H1 (cell line): ENCODE data around the gene RMC1. TPM values are rescaled to one million over a fixed set of nuclear protein-coding genes. Genes with fewer than 3 reads are reported as not detected.

ENCODE experiments used
- CTCF ChIA-PET: fragments of 300-600 bp; sonication (Branson Sonifier 250); formaldehyde crosslinking; loops from one replicate; lab custom pipeline; 2021; ENCODE audit not compliant: partially characterized antibody; lab: Charles Lee
- POLR2A ChIA-PET: fragments of 300-600 bp; sonication (Branson Sonifier 250); formaldehyde crosslinking; loops from one replicate; lab custom pipeline; 2021; ENCODE audit warnings: inconsistent platforms; ENCODE audit not compliant: partially characterized antibody; lab: Charles Lee
- DNase-seq, 2 experiments: peaks; one replicate each; pipeline versions ENCODE4 v3.0.0 to v3.0.0-alpha.2; 2010 to 2022; ENCODE audit warnings: low spot score in 2 of 2, low read depth in 1 of 2, mixed read lengths in 1 of 2
- FAIRE-seq: peaks from 2 replicates; lab custom pipeline; 2011; peaks lifted over from hg19 to GRCh38; lab: Jason Lieb, UNC
- H2AFZ ChIP-seq: 2 replicates; pipeline ENCODE4 v1.8.1; 2012; ENCODE audit warnings: low read length, inconsistent platforms
- H2AK5ac ChIP-seq: 2 replicates; pipeline ENCODE4 v1.6.1; 2013; ENCODE audit warnings: low read depth, low read length
- H2BK120ac ChIP-seq: replicated peaks from 2 replicates; pipeline ENCODE3; 2013; ENCODE audit warnings: low read depth, low read length, inconsistent platforms
- H2BK12ac ChIP-seq: 2 replicates; pipeline ENCODE4 v1.6.1; 2013; ENCODE audit warnings: low read depth, low read length
- H2BK15ac ChIP-seq: 2 replicates; pipeline ENCODE4 v1.6.1; 2013; ENCODE audit warnings: low read length
- H2BK20ac ChIP-seq: 2 replicates; pipeline ENCODE4 v1.6.1; 2013; ENCODE audit warnings: low read length
- H2BK5ac ChIP-seq: 2 replicates; pipeline ENCODE4 v1.6.1; 2013; ENCODE audit warnings: low read depth, low read length
- H3K14ac ChIP-seq: 2 replicates; pipeline ENCODE4 v1.6.1; 2013; ENCODE audit warnings: inconsistent platforms; ENCODE audit not compliant: insufficient read length
- H3K18ac ChIP-seq: 2 replicates; pipeline ENCODE4 v1.6.1; 2013; ENCODE audit warnings: low read length; ENCODE audit errors: extremely low read depth
- H3K23ac ChIP-seq: 2 replicates; pipeline ENCODE4 v1.6.1; 2013; ENCODE audit warnings: inconsistent platforms; ENCODE audit not compliant: insufficient read length
- H3K23me2 ChIP-seq: 2 replicates; pipeline ENCODE4 v1.6.1; 2013; ENCODE audit warnings: low read depth, low read length
- H3K27ac ChIP-seq: 2 replicates; pipeline ENCODE4 v1.6.1; 2011; ENCODE audit warnings: low read depth, low read length, inconsistent platforms
- H3K27me3 ChIP-seq, 4 experiments: replicated peaks in 1 of 4; 1 replicate in 1 of 4; 2 replicates in 3 of 4; pipeline versions ENCODE4 v1.6.1 to v1.8.1; 2011 to 2013; ENCODE audit warnings: low read length in 3 of 4, mild to moderate bottlenecking in 3 of 4, inconsistent platforms in 2 of 4, mixed read lengths in 2 of 4, moderate library complexity in 1 of 4; ENCODE audit not compliant: control insufficient read depth in 3 of 4, insufficient read depth in 3 of 4; ENCODE audit errors: extremely low read depth in 1 of 4
- H3K36me3 ChIP-seq, 4 experiments: 2 replicates each; pipeline versions ENCODE4 v1.6.1 to v1.8.1; 2011 to 2013; ENCODE audit warnings: mild to moderate bottlenecking in 4 of 4, low read length in 3 of 4, moderate library complexity in 2 of 4, control low read depth in 1 of 4, inconsistent platforms in 1 of 4; ENCODE audit not compliant: insufficient read depth in 4 of 4, control insufficient read depth in 2 of 4
- H3K4ac ChIP-seq: replicated peaks from 2 replicates; pipeline ENCODE3; 2013; ENCODE audit warnings: low read length, low read depth, mixed read lengths, inconsistent platforms; ENCODE audit not compliant: insufficient read length
- H3K4me1 ChIP-seq, 4 experiments: replicated peaks in 1 of 4; 1 replicate in 1 of 4; 2 replicates in 3 of 4; pipeline versions ENCODE4 v1.6.1 to v1.8.1; 2011 to 2013; ENCODE audit warnings: low read length in 3 of 4, inconsistent platforms in 2 of 4, mixed read lengths in 1 of 4; ENCODE audit not compliant: insufficient read depth in 4 of 4, control insufficient read depth in 3 of 4
- H3K4me2 ChIP-seq, 2 experiments: 2 replicates each; pipeline versions ENCODE4 v1.6.1 to v1.8.1; 2011 to 2013; ENCODE audit warnings: low read depth in 2 of 2, low read length in 2 of 2, control low read depth in 1 of 2, inconsistent platforms in 1 of 2, mild to moderate bottlenecking in 1 of 2; ENCODE audit not compliant: insufficient read depth in 1 of 2
- H3K4me3 ChIP-seq, 4 experiments: fragments of 200-600, 300-600 bp in 1 of 4; sonication (generic), shearing (Covaris generic), sonication (Bioruptor Twin) in 1 of 4; 2 replicates each; pipeline versions ENCODE4 v1.5.1 to v1.8.1; 2011 to 2016; ENCODE audit warnings: low read length in 4 of 4, low read depth in 3 of 4, control low read depth in 2 of 4, inconsistent platforms in 2 of 4, mild to moderate bottlenecking in 2 of 4, mixed read lengths in 1 of 4, moderate library complexity in 1 of 4; ENCODE audit not compliant: insufficient read depth in 2 of 4; ENCODE audit errors: extremely low read depth in 1 of 4
- H3K56ac ChIP-seq: replicated peaks from 2 replicates; pipeline ENCODE3; 2013; ENCODE audit warnings: low read depth, mild to moderate bottlenecking, mixed read lengths, low read length, inconsistent platforms; ENCODE audit not compliant: insufficient read length
- H3K79me1 ChIP-seq: 2 replicates; pipeline ENCODE4 v1.6.1; 2013; ENCODE audit warnings: low read depth, low read length, control low read depth
- H3K79me2 ChIP-seq, 2 experiments: 2 replicates each; pipeline versions ENCODE4 v1.6.1 to v1.8.1; 2012 to 2013; ENCODE audit warnings: low read length in 2 of 2, mild to moderate bottlenecking in 2 of 2, inconsistent platforms in 1 of 2; ENCODE audit not compliant: insufficient read depth in 2 of 2, control insufficient read depth in 1 of 2
- H3K9ac ChIP-seq, 4 experiments: replicated peaks in 1 of 4; 1 replicate in 1 of 4; 2 replicates in 3 of 4; pipeline versions ENCODE4 v1.6.1 to v1.8.1; 2011 to 2013; ENCODE audit warnings: low read depth in 3 of 4, low read length in 3 of 4, control low read depth in 2 of 4, mild to moderate bottlenecking in 2 of 4, moderate library complexity in 2 of 4, inconsistent platforms in 1 of 4; ENCODE audit errors: extremely low read depth in 1 of 4
- H3K9me3 ChIP-seq, 2 experiments: 2 replicates each; pipeline versions ENCODE4 v1.6.1 to v1.8.1; 2012 to 2013; ENCODE audit warnings: mild to moderate bottlenecking in 2 of 2, moderate library complexity in 2 of 2, control low read depth in 1 of 2, inconsistent platforms in 1 of 2, low read depth in 1 of 2, low read length in 1 of 2, mixed read lengths in 1 of 2; ENCODE audit not compliant: insufficient read depth in 2 of 2
- H4K20me1 ChIP-seq, 2 experiments: replicated peaks in 1 of 2; 2 replicates each; pipeline versions ENCODE3 to v1.8.1; 2011 to 2013; ENCODE audit warnings: inconsistent platforms in 2 of 2, low read length in 2 of 2, mild to moderate bottlenecking in 1 of 2; ENCODE audit not compliant: insufficient read depth in 2 of 2, control insufficient read depth in 1 of 2
- H4K5ac ChIP-seq: 2 replicates; pipeline ENCODE4 v1.6.1; 2013; ENCODE audit warnings: low read length, low read depth, mixed read lengths, inconsistent platforms; ENCODE audit not compliant: insufficient read length
- H4K8ac ChIP-seq: 2 replicates; pipeline ENCODE4 v1.8.0; 2013; ENCODE audit warnings: mild to moderate bottlenecking, moderate library complexity, low read length, inconsistent platforms; ENCODE audit not compliant: insufficient read depth; ENCODE audit errors: extremely low read depth
- H4K91ac ChIP-seq: replicated peaks from 2 replicates; pipeline ENCODE3; 2013; ENCODE audit warnings: low read length, mixed read lengths, inconsistent platforms; ENCODE audit not compliant: insufficient read length
- ATF2 ChIP-seq: IDR thresholded peaks from 2 replicates; pipeline ENCODE4 v1.6.1; 2012; ENCODE audit warnings: low read length, inconsistent platforms
- CBX5 ChIP-seq: fragments of 300-800, 300-1000 bp; sonication (generic); IDR thresholded peaks from 2 replicates; pipeline ENCODE4 v1.7.1; 2016; ENCODE audit warnings: antibody characterized with exemption, low read length, low read depth
- CBX8 ChIP-seq: fragments of 300-800, 300-1000 bp; sonication (generic); IDR thresholded peaks from 2 replicates; pipeline ENCODE4 v1.7.1; 2016; ENCODE audit warnings: low read depth, low read length, borderline replicate concordance
- CREB1 ChIP-seq: IDR thresholded peaks from 2 replicates; pipeline ENCODE4 v1.6.1; 2012; ENCODE audit warnings: inconsistent platforms
- CTBP2 ChIP-seq: IDR thresholded peaks from 2 replicates; pipeline ENCODE4 v1.7.0; 2011; ENCODE audit warnings: borderline replicate concordance, mild to moderate bottlenecking, moderate library complexity, mixed read lengths, low read length; ENCODE audit not compliant: insufficient read depth, insufficient read length
- RNF2 ChIP-seq: fragments of 200-900, 300-1000 bp; sonication (generic); IDR thresholded peaks from 2 replicates; pipeline ENCODE4 v1.7.1; 2016; ENCODE audit warnings: borderline replicate concordance, low read depth, mild to moderate bottlenecking, antibody characterized with exemption, low read length; ENCODE audit not compliant: poor library complexity, severe bottlenecking; ENCODE audit errors: missing control alignments
- SAP30 ChIP-seq: fragments of 300-600 bp; sonication (generic); IDR thresholded peaks from 2 replicates; pipeline ENCODE4 v1.7.1; 2012; ENCODE audit warnings: low read length, moderate library complexity, mild to moderate bottlenecking, inconsistent platforms; ENCODE audit not compliant: insufficient read depth, insufficient replicate concordance
- SIX5 ChIP-seq: IDR thresholded peaks from 2 replicates; pipeline ENCODE4 v1.6.1; 2011; ENCODE audit warnings: mild to moderate bottlenecking, low read depth, low read length
- TAF1 ChIP-seq: IDR thresholded peaks from 2 replicates; pipeline ENCODE4 v1.6.1; 2011; ENCODE audit warnings: mild to moderate bottlenecking, low read depth, low read length
- TEAD4 ChIP-seq: IDR thresholded peaks from 2 replicates; pipeline ENCODE4 v1.6.1; 2012; ENCODE audit warnings: low read depth, low read length, inconsistent platforms, mixed read lengths
- ZNF274 ChIP-seq: IDR thresholded peaks from 2 replicates; pipeline ENCODE4 v1.7.0; 2012; ENCODE audit warnings: low read length, borderline replicate concordance; ENCODE audit errors: extremely low read depth
- WGBS, 2 experiments: shearing (Covaris generic) in 1 of 2; methylation state at CpG; one replicate each; pipeline versions ENCODE4 v1.1.6 to v1.1.7; 2013 to 2015; ENCODE audit warnings: low lambda C conversion rate in 2 of 2, mixed read lengths in 2 of 2, inconsistent platforms in 1 of 2, low coverage in 1 of 2, missing lambda C conversion rate in 1 of 2; ENCODE audit not compliant: insufficient replicate concordance in 2 of 2, insufficient coverage in 1 of 2, insufficient read length in 1 of 2; ENCODE audit errors: extremely low coverage in 1 of 2, missing lambda C conversion rate in 1 of 2; 5-methylcytosine and 5-hydroxymethylcytosine counted together
- polyA plus RNA-seq, 7 experiments: library from polyadenylated mRNA; depleted of rRNA in 3 of 7; stranded (reverse) in 5 of 7; unstranded in 2 of 7; fragments of >200 nt in 5 of 7; fragments of 200-250 nt in 2 of 7; gene quantifications; 1 replicate in 5 of 7; 2 replicates in 1 of 7; 4 replicates in 1 of 7; pipeline versions ENCODE4 v1.2.1 to v1.2.3, GENCODE V29; 2011 to 2013; ENCODE audit warnings: missing spikeins in 2 of 7, mixed read lengths in 2 of 7
- total RNA-seq: library from RNA; stranded (reverse); fragmentation: NEBNext Ultra II Directional; extraction: Animal tissue kit (Norgen Biotek cat#: 25700); gene quantifications from 2 replicates; pipeline ENCODE4 v1.2.1, GENCODE V29; 2021

The RMC1 gene
- total and polyA plus RNA-seq, 2 of the 8 experiments (the other 6 are each of a cell fraction or from before 2014, with no cell fraction given) = 16.4 to 20.1 TPM

DNA sequence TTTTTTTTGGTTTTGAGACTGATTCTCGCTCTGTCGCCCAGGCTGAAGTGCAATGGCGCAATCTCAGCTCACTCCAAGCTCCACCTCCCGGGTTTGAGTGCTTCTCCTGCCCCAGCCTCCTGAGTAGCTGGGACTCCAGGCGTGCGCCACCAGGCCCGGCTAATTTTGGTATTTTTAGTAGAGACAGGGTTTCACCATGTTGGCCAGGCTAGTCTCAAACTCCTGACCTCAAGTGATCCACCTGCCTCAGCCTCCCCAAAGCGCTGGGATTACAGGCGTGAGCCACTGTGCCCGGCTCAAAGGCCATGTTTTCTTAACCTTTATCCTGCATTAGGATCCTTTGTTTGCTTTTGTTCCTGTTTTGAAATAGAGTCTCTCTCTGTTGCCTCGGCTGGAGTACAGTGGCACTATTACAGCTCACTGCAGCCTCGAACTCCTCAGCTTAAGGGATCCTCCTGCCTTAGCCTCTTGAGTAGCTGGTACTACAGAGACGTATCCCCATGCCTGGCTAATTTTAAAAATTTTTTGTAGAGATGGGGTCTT, 42.0 kb downstream of the RMC1 start:
- peaks cover 15 to 48% (median 34%) of the 10 kb centered on the region in 4 experiments; a peak in 7 of 8 replicates for H3K36me3 ChIP-seq
- TF ChIP-seq CREB1 = no peak
- TF ChIP-seq ATF2 = no peak
- no peak for TF ChIP-seq CTBP2
- TF ChIP-seq CBX8 = no peak
- TF ChIP-seq TAF1 = no peak
- no peak for TF ChIP-seq ZNF274
- TF ChIP-seq SIX5 = no peak
- TF ChIP-seq TEAD4 = no peak
- no peak for TF ChIP-seq CBX5
- TF ChIP-seq SAP30 = no peak
- no peak for TF ChIP-seq RNF2

More for the DNA sequence above, 42.0 kb downstream of the RMC1 start:
- no peak overlapping the region for H3K23ac ChIP-seq
- H3K56ac ChIP-seq = no peak overlapping the region
- ChIA-PET POLR2A (no interaction called here), CTCF (interaction anchor here (1.7 kb wide), 1 partner anchor 30 kb away, joined by 5 read pairs; no protein-coding TSS in a partner anchor)
- H3K4me2 ChIP-seq = no peak overlapping the region
- H3K4ac ChIP-seq = no peak overlapping the region
- H4K91ac ChIP-seq = no peak overlapping the region
- FAIRE-seq (no peak), DNase-seq (no peak)
- no peak overlapping the region for H3K18ac ChIP-seq
- no peak overlapping the region for H3K4me3 ChIP-seq
- no peaks in the 10 kb centered on the region for H3K4me1 ChIP-seq
- H3K23me2 ChIP-seq = no peaks in the 10 kb centered on the region
- H2BK12ac ChIP-seq = no peak overlapping the region
- 92% methylated on average over 13 of the region's 13 CpGs; no CpG with 5 or more reads in 1 of the 2 experiments for WGBS, 2 experiments
- H2BK15ac ChIP-seq = no peak overlapping the region
- H3K9me3 ChIP-seq = no peaks in the 10 kb centered on the region
- no peak overlapping the region for H4K5ac ChIP-seq
- no peak overlapping the region for H3K14ac ChIP-seq
- no peak overlapping the region for H3K27ac ChIP-seq
- no peak overlapping the region for H3K9ac ChIP-seq
- no peak overlapping the region for H2AK5ac ChIP-seq
- no peaks in the 10 kb centered on the region for H3K79me1 ChIP-seq
- peaks cover 1 to 2% of the 10 kb centered on the region in 2 experiments for H4K20me1 ChIP-seq
- H3K79me2 ChIP-seq = no peaks in the 10 kb centered on the region
- H2BK120ac ChIP-seq = no peak overlapping the region
- no peaks in the 10 kb centered on the region for H3K27me3 ChIP-seq
- no peak overlapping the region for H2BK20ac ChIP-seq
- H2BK5ac ChIP-seq = no peak overlapping the region
- H2AFZ ChIP-seq = no peak overlapping the region
- H4K8ac ChIP-seq = no peak overlapping the region
